Mesothelial cell of epicardium (in vitro differentiated cells): ENCODE measurements around the gene KRTAP10-8. TPM values are rescaled to one million over a fixed set of nuclear protein-coding genes. Genes with fewer than 3 reads are reported as not detected.

Experiments
- DNase-seq, 2 experiments: peaks; one replicate each; pipeline ENCODE4 v3.0.0; 2021; ENCODE audit warnings: low spot score in 2 of 2; ENCODE audit not compliant: unreplicated experiment in 2 of 2
- H3K27ac Mint-ChIP-seq: 2 replicates; pipeline ENCODE4 v1.8.0; 2021; ENCODE audit warnings: mixed read lengths
- H3K27me3 Mint-ChIP-seq: 2 replicates; pipeline ENCODE4 v1.8.0; 2021; ENCODE audit warnings: low read depth, mixed read lengths
- H3K36me3 Mint-ChIP-seq: 2 replicates; pipeline ENCODE4 v1.8.0; 2021; ENCODE audit warnings: mixed read lengths
- H3K4me1 Mint-ChIP-seq: 2 replicates; pipeline ENCODE4 v1.8.0; 2021; ENCODE audit warnings: mixed read lengths
- H3K4me3 Mint-ChIP-seq: 2 replicates; pipeline ENCODE4 v1.8.0; 2021; ENCODE audit warnings: mild to moderate bottlenecking, moderate library complexity, mixed read lengths
- H3K9me3 Mint-ChIP-seq: 2 replicates; pipeline ENCODE4 v1.8.0; 2021; ENCODE audit warnings: mixed read lengths
- total RNA-seq: library from RNA; stranded (reverse); gene quantifications from 3 replicates; pipeline ENCODE4 v1.2.1, GENCODE V29; 2021
- TF ChIP-seq, protein P1 (sequence below): fragments of 200-600 bp; sonication (generic); IDR thresholded peaks from one replicate; pipeline ENCODE4 v1.5.0; 2021; ENCODE audit warnings: antibody characterized with exemption; ENCODE audit not compliant: unreplicated experiment

Gene KRTAP10-8
- total RNA-seq, 1 donor from 2014 or later: not detected

DNA sequence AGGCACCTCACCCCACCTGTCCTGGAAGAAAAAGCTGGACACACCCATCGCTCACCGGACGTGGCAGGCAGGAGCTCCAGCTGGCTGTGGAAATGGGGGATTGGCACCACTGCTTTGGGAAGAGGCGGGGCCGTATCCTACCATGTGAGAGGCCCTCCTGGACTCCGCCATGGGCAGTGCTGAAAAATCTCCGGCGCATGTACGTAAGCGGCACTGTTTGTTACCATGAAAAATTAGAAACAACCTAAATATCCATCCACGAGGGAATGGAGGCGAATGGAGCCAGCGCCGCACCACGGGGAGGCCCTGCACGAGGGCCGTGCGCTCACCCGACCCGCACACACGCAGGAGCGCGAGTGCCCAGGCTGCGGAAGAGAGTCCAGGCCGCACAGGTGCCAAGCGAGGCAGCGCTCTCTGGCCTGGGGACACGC is 3.1 kb downstream of the KRTAP10-8 start:
- Mint-ChIP-seq H3K9me3 (peaks cover 23% of the 10 kb centered on the region), H3K4me1 (no peaks in the 10 kb centered on the region), H3K4me3 (no peak overlapping the region), H3K36me3 (no peaks in the 10 kb centered on the region), H3K27ac (no peak overlapping the region), H3K27me3 (no peaks in the 10 kb centered on the region)
- DNase-seq: no peak
- TF ChIP-seq, protein P1, sequence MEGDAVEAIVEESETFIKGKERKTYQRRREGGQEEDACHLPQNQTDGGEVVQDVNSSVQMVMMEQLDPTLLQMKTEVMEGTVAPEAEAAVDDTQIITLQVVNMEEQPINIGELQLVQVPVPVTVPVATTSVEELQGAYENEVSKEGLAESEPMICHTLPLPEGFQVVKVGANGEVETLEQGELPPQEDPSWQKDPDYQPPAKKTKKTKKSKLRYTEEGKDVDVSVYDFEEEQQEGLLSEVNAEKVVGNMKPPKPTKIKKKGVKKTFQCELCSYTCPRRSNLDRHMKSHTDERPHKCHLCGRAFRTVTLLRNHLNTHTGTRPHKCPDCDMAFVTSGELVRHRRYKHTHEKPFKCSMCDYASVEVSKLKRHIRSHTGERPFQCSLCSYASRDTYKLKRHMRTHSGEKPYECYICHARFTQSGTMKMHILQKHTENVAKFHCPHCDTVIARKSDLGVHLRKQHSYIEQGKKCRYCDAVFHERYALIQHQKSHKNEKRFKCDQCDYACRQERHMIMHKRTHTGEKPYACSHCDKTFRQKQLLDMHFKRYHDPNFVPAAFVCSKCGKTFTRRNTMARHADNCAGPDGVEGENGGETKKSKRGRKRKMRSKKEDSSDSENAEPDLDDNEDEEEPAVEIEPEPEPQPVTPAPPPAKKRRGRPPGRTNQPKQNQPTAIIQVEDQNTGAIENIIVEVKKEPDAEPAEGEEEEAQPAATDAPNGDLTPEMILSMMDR: no peak

DNA sequence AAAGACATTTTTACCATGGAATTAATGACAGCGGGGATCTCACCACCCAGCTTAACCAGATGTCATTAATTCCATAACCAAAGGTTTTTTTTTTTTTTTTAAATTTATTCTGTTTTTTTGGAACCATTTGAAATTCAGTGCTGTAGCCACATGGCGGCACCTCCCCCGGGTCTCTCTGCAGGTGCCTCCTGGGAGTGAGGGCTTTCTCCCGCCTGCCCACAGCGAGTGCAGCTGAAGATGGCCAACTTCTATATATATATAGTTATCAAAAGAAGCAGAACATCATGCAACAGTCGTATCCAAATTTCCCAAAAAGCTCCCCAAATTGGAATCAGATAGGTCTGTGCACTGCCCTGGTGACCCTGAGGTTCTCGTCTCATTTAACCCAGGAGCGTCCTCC is 3.6 kb downstream of the KRTAP10-8 start:
- peaks cover 26% of the 10 kb centered on the region for H3K9me3 Mint-ChIP-seq
- no peaks in the 10 kb centered on the region for H3K4me1 Mint-ChIP-seq
- TF ChIP-seq, protein P1: no peak
- H3K27me3 Mint-ChIP-seq: no peaks in the 10 kb centered on the region
- DNase-seq: no peak
- no peaks in the 10 kb centered on the region for H3K36me3 Mint-ChIP-seq
- H3K4me3 Mint-ChIP-seq: no peak overlapping the region
- H3K27ac Mint-ChIP-seq: no peak overlapping the region

DNA sequence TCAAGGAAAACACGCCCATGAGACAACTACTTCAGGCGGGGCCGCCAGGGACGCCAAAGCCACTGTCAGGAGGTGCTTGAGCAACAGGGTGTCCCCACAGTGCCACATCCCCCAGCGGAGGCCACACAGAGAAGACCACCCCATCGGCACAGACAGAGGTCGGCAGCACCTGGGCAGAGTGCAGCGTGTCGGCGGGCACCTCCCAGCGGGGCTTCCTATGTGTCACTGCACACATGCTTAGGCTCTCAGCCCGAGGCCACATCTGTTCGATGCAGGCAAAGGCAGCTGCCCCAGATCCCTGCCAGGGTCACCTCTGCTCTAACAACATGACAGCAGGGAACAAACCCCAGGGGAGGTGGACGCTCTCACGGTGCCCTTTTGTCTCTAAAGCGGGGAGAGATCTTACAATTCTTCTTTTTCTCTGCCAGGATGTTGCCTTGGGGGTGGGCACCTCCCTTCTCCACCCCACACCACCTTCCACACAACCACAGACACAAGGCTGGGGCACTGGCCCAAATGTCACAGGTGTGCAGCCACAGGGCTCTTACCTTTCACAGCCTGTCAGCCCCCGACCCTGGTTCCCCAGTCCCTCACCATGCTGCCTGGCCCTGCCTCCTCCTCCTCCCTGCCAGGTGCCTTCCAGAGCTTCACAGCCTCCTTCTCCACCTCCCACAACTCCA is 4.2 kb downstream of the KRTAP10-8 start:
- no peaks in the 10 kb centered on the region for H3K27me3 Mint-ChIP-seq
- TF ChIP-seq, protein P1: no peak
- peaks cover 28% of the 10 kb centered on the region for H3K9me3 Mint-ChIP-seq
- H3K27ac Mint-ChIP-seq: no peak overlapping the region
- no peaks in the 10 kb centered on the region for H3K36me3 Mint-ChIP-seq
- DNase-seq: no peak
- H3K4me1 Mint-ChIP-seq: no peaks in the 10 kb centered on the region
- H3K4me3 Mint-ChIP-seq: no peak overlapping the region

DNA sequence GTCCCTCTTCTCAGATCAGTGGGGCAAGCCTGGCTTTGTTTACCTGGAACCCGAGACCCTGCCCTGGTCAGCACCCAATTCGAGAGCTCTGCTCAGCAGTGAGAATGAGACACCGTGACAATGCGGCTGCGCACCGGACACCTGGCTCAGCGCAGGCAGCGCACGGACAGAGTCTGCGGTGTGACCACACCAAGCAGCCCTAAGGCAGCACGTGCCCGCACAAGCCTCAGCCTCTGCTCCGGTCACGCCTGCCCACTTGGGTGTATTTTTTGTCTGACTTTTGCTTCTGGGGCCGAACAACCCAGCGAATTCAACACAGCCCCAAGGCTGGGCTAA is 4.7 kb downstream of the KRTAP10-8 start:
- Mint-ChIP-seq H3K4me1 (no peaks in the 10 kb centered on the region), H3K27me3 (no peaks in the 10 kb centered on the region), H3K36me3 (no peaks in the 10 kb centered on the region), H3K27ac (no peak overlapping the region), H3K9me3 (peaks cover 23% of the 10 kb centered on the region), H3K4me3 (no peak overlapping the region)
- TF ChIP-seq, protein P1: no peak
- no peak for DNase-seq

DNA sequence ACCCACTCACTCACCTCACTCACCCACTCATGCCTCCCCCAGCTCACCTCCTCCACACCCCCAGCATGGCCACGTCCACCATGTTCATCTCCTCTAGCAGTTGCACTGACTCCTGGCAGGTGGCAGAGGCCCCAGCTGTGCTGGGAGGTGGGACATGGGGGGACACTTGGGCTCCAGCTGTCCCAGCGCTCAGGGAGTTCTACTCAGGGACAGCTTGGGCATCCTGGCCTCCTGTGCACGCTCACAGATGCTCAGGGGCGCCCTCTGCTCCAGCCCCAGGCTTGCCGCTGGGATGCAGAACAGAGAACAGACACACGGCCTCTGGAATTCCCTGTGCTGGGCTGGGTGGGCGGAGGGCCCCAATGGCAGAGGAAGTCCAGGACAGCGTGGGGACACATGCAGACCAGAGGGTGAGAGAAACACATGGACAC is 5.2 kb downstream of the KRTAP10-8 start:
- Mint-ChIP-seq H3K4me1 (no peaks in the 10 kb centered on the region), H3K9me3 (peaks cover 23% of the 10 kb centered on the region), H3K27ac (no peak overlapping the region), H3K4me3 (no peak overlapping the region), H3K27me3 (no peaks in the 10 kb centered on the region), H3K36me3 (no peaks in the 10 kb centered on the region)
- DNase-seq: no peak
- TF ChIP-seq, protein P1: no peak

DNA sequence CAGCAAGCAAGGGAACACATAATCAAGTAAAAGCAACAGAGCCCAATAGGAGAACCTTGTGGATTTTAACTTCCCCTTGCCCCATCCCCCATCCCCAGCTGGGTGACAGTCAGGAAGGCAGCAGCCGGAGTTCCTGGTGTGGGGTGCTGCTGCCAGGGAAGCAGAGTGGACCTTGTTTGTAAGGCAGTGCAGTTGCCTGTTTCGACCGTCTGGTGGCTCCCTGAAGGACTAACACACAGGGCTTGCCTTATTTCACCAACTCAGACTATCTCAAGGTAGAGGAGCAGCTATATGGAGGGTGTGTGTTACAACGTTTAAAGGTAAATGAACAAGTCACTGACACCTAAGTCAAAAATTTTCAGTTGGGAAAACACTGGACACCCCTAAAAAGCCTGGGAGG is 6.6 kb downstream of the KRTAP10-8 start:
- TF ChIP-seq, protein P1: no peak
- no peak overlapping the region for H3K4me3 Mint-ChIP-seq
- H3K9me3 Mint-ChIP-seq: peaks cover 36% of the 10 kb centered on the region
- no peaks in the 10 kb centered on the region for H3K4me1 Mint-ChIP-seq
- H3K27me3 Mint-ChIP-seq: no peaks in the 10 kb centered on the region
- H3K36me3 Mint-ChIP-seq: no peaks in the 10 kb centered on the region
- H3K27ac Mint-ChIP-seq: no peak overlapping the region
- no peak for DNase-seq
